ENCODE measurements around the gene CAPSL.
"Not testable (repeated sequence)": the region's sequence is repeated elsewhere in the genome, so short reads cannot be mapped to it uniquely, and the experiment has no call there.

CAPSL gene

DNA sequence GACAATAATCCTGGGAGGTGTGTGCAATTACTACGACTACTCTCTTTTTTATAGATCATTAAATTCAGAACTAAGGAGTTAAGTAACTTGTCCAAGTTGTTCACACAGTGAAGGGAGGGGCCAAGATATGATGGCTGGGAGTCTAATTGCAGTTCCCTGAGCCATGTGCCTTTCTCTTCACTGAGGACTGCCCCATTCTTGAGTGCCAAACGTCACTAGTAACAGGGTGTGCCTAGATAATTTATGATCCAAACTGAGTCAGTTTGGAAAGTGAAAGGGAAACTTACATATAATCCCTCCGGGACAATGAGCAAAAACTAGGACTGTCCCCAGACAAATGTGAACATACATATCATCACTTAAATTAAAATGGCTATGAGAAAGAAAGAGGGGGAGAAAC is 61.5 kb downstream of the CAPSL start:
- DNase-seq (ENCODE audit: low read depth in 2 of 2): no peak

DNA sequence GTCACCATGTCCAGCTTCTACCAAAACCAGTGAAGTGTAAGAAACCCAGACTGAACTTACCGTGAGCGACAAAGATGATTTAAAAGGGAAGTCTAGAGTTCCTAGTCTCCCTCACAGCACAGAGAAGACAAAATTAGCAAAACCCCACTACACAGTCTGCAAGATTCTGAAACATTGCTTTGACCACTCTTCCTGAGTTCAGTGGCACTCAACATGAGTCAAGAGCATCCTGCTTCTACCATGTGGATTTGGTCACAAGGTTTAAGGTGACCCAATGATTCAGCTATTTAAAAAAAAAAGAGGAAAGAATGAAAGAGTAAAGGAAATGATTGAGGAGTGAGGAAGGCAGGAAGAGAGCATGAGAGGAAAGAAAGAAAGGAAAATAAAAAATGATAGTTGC is 62.0 kb downstream of the CAPSL start:
- no peak for DNase-seq (ENCODE audit: low read depth in 2 of 2)

DNA sequence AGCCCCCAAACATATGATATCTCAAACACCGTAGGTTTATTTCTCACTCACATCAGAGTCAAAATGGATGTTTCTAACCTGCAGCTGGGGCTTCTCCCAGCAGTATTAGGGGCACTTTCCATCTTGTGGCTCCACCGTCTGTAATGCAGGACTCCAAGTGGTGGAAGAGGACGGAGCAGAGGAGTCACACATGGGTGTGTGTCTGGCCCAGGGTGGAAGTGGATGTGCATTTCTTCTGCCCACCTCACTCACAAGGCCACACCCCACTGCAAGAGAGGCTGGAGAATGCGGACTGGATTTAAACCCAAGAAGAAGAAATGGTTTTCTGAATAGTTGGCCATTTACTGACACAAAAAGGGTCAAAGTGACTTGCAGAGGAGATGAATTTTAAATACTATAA is 67.8 kb downstream of the CAPSL start:
- no peak for DNase-seq (ENCODE audit: low read depth in 2 of 2)

DNA sequence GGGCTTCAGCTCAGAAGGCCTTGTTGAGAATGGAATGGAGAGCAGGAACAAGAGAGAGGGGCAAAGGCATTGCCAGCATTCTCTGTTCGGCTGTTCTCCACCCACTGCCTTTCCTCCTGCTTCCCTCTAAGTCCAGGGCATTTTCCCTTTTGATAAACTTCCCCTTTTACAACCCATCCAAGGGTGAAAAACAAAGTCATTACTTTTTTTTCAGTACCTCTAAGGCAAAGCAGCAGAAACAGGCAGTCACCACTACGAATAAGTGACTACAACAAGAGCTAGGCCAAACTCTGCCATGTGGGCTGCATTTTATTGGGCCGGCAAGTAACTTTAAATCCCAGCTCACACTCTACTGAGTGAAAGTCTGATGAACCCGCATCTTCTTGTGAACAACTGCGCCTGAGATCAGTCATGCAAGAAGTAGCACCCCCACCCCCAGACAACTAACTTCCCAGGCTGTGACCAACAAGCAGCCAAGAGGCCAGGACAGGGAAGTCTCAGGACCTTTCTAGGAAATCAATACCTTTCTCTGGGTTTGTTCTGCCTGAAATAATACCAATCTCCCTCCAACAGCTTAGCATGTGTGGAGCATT is 68.6 kb downstream of the CAPSL start:
- no peak for DNase-seq (ENCODE audit: low read depth in 2 of 2)

DNA sequence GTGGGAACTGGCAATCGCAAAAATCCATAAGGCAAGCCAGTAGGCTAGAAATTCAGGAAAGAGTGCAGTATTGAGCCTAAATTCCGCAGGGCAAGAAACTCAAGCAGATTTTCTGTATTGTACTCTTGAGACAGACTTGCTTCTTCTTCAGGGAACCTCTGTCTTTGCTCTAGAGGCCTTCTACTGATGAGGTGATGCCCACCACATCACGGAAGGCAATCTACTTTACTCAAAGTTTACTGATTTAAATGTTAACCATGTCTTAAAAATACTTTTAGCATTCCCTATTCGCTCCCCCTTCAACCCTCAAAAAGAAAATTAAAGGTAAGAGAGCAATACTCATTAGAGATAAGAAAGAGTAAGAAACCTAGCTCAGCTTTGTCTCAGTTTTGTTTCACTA is 70.4 kb downstream of the CAPSL start:
- DNase-seq (ENCODE audit: low read depth in 2 of 2): no peak

DNA sequence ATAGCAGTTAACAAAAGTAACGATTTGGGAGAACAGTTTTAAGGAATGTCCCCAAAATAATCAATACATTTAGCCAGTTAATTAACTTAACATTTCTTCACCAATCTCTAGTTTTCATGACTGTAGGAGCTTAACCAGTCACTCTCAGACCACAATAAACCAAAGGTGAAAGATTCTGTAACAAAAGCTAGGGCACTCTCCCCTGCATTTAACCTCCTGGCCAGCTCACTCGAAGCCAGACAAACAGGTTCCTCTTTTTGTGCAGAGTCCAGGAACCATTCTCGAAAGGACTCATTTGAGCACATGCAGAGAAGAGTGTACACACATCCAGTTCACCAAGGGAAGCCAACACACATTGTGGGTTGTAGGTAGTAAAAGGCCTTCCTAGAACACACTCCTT is 75.3 kb downstream of the CAPSL start:
- DNase-seq (ENCODE audit: low read depth in 2 of 2): no peak

DNA sequence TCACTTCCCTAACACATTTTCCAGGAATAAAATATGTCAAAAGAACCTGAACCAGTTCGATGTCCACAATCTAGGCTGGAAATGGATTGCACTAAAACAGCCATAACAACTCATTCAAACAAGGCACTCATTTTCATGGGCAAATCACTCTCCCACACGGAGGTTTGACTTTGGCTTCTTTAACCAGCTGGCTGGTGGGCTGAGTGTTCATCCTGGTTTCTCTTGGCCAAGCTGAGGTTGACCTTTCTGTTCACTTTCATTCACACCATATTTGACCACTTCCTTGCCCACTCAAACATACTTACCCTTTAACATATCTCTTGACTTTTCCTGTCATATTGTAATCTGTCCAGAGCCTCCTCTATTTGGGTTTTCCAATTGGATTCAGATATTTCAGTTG is 76.3 kb downstream of the CAPSL start:
- no peak for DNase-seq (ENCODE audit: low read depth in 2 of 2)

DNA sequence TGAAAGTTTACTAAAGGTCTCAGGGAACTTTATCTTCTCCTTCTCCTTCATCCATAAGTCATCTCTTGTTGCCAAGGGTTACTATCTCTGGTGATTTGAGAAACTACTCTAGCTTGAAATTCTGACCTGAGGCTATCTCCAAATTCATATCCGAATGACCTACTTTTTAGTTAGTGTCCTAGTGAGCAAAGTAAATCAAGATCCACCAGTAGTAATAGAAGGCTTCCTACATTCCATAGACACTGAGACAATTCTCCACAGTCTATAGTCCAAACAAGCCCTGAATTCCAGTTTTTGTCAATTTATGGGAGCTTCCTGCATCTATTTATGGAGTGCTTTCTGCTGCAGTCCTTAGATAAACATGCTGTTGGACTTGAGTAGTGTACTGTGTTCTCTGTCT is 76.7 kb downstream of the CAPSL start:
- DNase-seq (ENCODE audit: low read depth in 2 of 2): no peak

DNA sequence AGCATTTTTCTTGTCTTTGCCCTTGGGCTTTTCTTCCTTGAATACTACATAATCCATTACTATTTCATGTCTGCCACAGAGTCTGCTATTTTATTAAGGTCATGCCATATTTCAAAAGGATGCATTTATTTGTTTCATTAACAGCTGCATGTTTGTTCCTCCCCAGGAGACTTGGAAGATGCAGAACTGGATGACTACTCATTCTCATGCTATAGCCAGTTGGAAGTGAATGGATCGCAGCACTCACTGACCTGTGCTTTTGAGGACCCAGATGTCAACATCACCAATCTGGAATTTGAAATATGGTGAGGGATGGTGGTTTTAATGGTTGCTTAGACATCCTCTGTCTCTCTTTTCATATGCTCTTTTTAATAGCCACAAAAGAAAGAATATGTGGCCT is 77.7 kb downstream of the CAPSL start:
- no peak for DNase-seq (ENCODE audit: low read depth in 2 of 2)

DNA sequence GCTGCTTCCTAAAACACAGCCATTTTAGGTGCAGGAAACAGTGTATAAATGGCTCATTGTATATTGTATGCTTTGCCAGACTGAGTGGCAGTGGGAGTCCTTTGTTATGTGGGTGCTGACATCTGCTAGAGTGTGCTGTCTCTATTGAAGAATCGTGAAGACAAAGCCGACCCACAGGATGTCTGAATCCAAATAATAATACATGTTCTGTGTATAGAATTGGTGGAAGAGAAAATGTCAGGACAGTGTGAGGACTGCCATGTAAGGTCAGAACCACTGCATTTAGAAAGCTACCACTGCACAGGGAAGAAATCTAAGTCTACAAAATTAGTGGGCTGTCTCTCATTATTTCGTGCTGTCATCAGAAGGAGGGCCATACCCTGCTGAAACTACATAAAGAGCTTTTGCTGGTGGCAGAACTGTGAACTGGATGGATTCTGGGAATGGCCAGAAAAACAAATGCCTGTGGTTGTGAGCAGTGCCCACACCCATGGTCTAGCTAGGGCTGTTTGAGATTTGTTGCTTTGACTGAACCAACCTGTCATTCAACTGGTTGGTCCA is 79.2 kb downstream of the CAPSL start:
- no peak for DNase-seq (ENCODE audit: low read depth in 2 of 2)

DNA sequence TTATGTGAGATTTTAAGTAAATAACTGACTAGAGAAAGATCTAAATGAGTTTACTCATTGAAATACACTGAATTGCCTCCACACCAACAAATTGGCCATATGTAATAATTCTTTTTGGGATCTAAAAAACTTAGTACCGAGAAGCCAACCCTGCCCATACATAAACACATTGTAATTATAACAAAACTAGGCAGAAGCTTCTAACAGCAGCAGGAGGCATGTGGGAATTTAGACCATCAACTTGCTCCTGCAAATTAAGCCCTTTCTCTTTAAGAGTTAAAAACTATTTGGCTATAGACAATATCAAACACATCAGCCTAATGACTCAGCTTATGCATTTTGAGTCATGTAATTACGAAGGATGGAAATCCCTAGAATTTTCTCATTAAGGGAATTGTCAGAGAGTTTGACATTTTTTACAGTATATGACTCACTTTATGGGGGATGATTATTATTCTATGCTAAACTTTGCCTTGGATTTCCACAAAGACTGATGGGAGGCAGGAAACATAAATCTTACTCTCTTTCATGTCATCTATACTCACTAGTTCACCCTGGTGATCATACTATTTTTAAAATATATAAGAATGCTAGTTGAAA is 80.7 kb downstream of the CAPSL start:
- DNase-seq (ENCODE audit: low read depth in 2 of 2): no peak

DNA sequence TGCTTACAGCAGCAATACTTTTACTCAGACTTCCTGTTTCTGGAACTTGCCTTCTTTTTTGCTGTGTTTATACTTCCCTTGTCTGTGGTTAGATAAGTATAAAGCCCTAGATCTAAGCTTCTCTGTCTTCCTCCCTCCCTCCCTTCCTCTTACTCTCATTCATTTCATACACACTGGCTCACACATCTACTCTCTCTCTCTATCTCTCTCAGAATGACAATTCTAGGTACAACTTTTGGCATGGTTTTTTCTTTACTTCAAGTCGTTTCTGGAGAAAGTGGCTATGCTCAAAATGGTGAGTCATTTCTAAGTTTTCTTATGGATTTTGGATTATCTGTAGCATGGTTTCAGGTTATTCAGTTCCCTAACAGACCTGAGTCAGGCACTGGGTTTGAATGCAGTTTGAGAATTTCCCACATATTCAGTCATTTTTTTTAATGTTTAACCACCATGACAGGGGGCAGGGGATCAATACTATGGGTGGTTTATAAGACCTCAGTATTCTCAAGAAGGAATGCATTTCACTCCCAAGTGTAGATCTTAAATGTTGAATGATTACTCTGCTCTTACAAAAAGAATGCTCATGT is 81.6 kb downstream of the CAPSL start, which contains the start of gene IL7R:
TSS of gene IL7R (plus strand) at position 127 of the 587 bp plus-strand sequence. CDS start at position 214, 87 bp downstream.
- no peak for DNase-seq (ENCODE audit: low read depth in 2 of 2)

DNA sequence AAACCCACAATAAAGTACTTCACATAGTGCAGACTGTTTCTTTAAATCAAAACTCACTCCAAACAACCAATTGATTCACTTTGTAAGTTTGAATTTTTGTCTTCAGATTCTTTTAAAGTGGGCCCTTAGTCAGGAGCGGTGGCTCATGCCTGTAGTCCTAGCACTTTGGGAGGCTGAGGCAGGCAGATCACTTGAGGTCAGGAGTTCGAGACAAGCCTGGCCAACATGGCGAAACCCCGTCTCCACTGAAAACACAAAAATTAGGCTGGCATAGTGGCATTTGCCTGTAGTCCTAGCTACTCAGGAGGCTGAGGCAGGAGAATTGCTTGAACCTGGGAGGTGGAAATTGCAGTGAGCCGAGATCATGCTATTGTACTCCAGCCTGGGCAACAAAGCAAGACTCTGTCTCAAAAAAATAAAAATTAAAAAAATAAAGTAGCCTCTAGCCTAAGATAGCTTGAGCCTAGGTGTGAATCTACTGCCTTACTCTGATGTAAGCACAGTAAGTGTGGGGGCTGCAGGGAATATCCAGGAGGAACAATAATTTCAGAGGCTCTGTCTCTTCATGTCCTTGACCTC is 82.1 kb downstream of the CAPSL start:
- not testable (repeated sequence) for DNase-seq (ENCODE audit: low read depth in 2 of 2)

DNA sequence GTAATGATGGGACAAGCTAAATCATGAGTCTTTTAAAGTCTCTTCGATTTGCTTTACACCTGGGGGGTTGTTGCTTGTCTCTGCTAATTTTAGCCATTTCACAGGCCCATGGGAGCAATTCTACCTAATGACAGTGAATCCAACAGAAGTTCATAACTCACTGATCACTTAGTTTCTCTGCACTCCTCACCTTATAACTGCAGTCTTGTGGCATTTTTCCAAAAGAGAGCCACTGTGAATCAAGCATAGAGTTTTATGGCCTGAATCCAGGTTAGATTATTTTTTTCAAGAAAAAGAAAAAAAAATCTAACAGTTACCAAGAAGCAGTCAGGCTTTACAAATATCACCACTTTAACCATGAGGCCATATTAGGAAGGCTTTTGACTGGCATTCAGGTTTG is 83.2 kb downstream of the CAPSL start:
- DNase-seq (ENCODE audit: low read depth in 2 of 2): no peak
